Measurements from ENCODE around the gene ZNF410.
"Not testable (repeated sequence)": the region's sequence is repeated elsewhere in the genome, so short reads cannot be mapped to it uniquely, and the experiment has no call there.

The ZNF410 gene

GRCh38 chr14:73886449-73887317 lies at the start of gene ZNF410:
Gene ZNF410 (plus strand): TSS chr14:73886859. CDS start chr14:73892176, 5,317 bp downstream.
- peak within 1 kb of the TSS; percentile 89 for H3K4me3 ChIP-seq (ENCODE audit: low read depth, low read length)
- in situ Hi-C loops (cut with HindIII; ENCODE audit: low sequenced_read_pairs), result no loop called here
- DNase-seq (ENCODE audit: low read depth), result peak; percentile 83
- no peak for TF ChIP-seq CTCF (IDR thresholded peaks at IDR 0.05; ENCODE audit: low read depth, low read length, missing control alignments)

GRCh38 chr14:73838293-73839034 lies 48.2 kb upstream of the ZNF410 start:
- DNase-seq (ENCODE audit: low read depth); H3K4me3 ChIP-seq (ENCODE audit: low read depth, low read length); in situ Hi-C loops (cut with HindIII; ENCODE audit: low sequenced_read_pairs): not testable (repeated sequence)

GRCh38 chr14:73842201-73842600 lies 44.5 kb upstream of the ZNF410 start:
- no peak overlapping the region for H3K4me3 ChIP-seq (ENCODE audit: low read depth, low read length)

GRCh38 chr14:73842851-73843250 lies 43.8 kb upstream of the ZNF410 start:
- TF ChIP-seq CTCF (IDR thresholded peaks at IDR 0.05; ENCODE audit: low read depth, low read length, missing control alignments), result no peak
- no peak overlapping the region for H3K4me3 ChIP-seq (ENCODE audit: low read depth, low read length)
- no peak for DNase-seq (ENCODE audit: low read depth)
- in situ Hi-C loops (cut with HindIII; ENCODE audit: low sequenced_read_pairs), result loop anchor here (5.0 kb wide), 1 partner anchor 46 kb away; no protein-coding TSS in a partner anchor

More at GRCh38 chr14:73842201-73842600, 44.5 kb upstream of the ZNF410 start:
- no peak for TF ChIP-seq CTCF (IDR thresholded peaks at IDR 0.05; ENCODE audit: low read depth, low read length, missing control alignments)
- in situ Hi-C loops (cut with HindIII; ENCODE audit: low sequenced_read_pairs), result loop anchor here (5.0 kb wide), 1 partner anchor 45 kb away; no protein-coding TSS in a partner anchor
- no peak for DNase-seq (ENCODE audit: low read depth)

GRCh38 chr14:73843296-73843695 lies 43.4 kb upstream of the ZNF410 start:
- no peak for TF ChIP-seq CTCF (IDR thresholded peaks at IDR 0.05; ENCODE audit: low read depth, low read length, missing control alignments)
- in situ Hi-C loops (cut with HindIII; ENCODE audit: low sequenced_read_pairs), result loop anchor here (5.0 kb wide), 1 partner anchor 46 kb away; no protein-coding TSS in a partner anchor
- no peak for DNase-seq (ENCODE audit: low read depth)
- no peak overlapping the region for H3K4me3 ChIP-seq (ENCODE audit: low read depth, low read length)

- DNase-seq (ENCODE audit: low read depth), result no peak
- TF ChIP-seq CTCF (IDR thresholded peaks at IDR 0.05; ENCODE audit: low read depth, low read length, missing control alignments), result no peak
- in situ Hi-C loops (cut with HindIII; ENCODE audit: low sequenced_read_pairs), result no loop called here
- no peak overlapping the region for H3K4me3 ChIP-seq (ENCODE audit: low read depth, low read length)
Measured at GRCh38 chr14:73846947-73847346, 39.7 kb upstream of the ZNF410 start.

All from astrocyte of the cerebellum (primary cell).